ENCODE data around the gene PKP2. TPM values are rescaled to one million over a fixed set of nuclear protein-coding genes. Genes with fewer than 3 reads are reported as not detected.

The PKP2 gene
- 3.0 TPM for total RNA-seq
- long read RNA-seq, full-length matches to known transcripts = 2 of 6 reads
- long read RNA-seq, partial matches to known transcripts = 1 of 6 reads
- long read RNA-seq, other reads (novel, unspliced or antisense) = 3 of 6 reads

DNA sequence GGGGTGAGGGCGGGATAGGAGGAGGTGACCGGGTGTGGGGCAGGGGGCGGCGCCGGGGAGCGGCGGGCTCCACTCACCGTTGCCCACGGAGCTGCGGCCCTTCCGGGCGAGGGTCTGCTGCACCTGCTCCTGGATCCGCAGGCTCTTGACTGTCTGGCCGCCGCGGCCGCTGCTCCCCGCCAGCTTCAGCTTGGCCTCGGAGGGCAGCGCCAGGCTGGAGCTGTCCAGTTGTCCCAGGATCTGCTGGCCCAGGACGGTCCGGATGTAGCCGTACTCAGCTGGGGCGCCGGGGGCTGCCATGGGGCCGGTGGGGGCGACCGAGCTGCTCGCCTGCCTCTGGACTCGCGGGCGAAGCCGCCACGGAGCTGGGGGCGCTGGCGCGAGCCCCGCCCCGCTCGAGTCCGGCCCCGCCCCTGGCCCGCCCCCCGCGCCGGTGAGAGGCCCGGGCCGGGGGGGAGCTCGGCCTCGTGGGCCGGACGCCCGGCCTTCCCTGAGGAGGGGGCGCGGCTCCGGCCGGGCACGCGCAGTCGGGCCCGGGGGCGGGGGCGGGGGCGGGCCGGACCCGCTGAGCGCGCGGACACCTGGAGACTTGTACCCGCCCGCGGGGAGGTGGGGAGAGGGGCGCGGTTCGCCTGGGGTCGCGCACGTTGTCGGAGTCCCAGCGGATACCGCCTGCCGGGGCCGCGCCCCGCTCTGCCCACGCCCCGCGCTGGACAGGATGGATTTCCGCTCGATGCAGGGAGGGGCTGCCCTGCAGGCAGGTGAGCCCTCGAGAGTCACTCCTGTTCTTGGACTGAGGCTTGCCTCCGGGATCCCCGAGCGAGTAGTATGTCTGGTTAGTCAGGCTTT lies at the start of gene PKP2:
TSS of gene PKP2 (minus strand) at position 346 of the 849 bp plus-strand sequence. CDS start at position 300, 46 bp downstream.
- peak; percentile 85 to 86 for ATAC-seq
- no peaks in the 10 kb centered on the region for H3K9me3 ChIP-seq
- peaks cover 39% of the 10 kb centered on the region for H3K27me3 ChIP-seq (ENCODE audit: low read depth)
- no peaks in the 10 kb centered on the region for H3K36me3 ChIP-seq
- DNase-seq = peak; percentile 80
- peaks cover 45% of the 10 kb centered on the region for H3K4me1 ChIP-seq
- intact Hi-C loops (cut with DNase I) = no loop called here
- peak within 1 kb of the TSS; percentile 63 for H3K4me3 ChIP-seq
- peak within 1 kb of the TSS; percentile 49 for H3K27ac ChIP-seq
- TF ChIP-seq, protein P1, sequence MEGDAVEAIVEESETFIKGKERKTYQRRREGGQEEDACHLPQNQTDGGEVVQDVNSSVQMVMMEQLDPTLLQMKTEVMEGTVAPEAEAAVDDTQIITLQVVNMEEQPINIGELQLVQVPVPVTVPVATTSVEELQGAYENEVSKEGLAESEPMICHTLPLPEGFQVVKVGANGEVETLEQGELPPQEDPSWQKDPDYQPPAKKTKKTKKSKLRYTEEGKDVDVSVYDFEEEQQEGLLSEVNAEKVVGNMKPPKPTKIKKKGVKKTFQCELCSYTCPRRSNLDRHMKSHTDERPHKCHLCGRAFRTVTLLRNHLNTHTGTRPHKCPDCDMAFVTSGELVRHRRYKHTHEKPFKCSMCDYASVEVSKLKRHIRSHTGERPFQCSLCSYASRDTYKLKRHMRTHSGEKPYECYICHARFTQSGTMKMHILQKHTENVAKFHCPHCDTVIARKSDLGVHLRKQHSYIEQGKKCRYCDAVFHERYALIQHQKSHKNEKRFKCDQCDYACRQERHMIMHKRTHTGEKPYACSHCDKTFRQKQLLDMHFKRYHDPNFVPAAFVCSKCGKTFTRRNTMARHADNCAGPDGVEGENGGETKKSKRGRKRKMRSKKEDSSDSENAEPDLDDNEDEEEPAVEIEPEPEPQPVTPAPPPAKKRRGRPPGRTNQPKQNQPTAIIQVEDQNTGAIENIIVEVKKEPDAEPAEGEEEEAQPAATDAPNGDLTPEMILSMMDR (IDR thresholded peaks at IDR 0.05) = no peak

DNA sequence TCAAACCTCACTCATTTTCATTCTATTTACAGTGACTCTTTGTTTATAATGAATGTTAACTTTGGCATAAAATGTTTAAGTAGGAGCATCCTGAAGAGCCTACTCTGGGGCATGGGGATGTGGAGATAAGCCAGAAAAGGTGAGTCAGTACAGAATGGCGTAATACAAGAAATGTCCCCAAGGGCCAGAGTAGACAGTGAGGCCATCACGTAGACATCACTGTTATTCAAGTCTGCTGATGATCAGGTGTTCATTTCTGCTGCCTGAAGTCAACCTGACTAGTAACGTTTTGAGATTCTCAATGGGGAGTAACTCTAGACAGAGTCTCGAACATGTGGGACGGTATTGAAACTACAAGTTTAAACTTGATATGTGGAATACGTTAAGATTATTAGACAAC lies 47.6 kb upstream of the PKP2 start:
- intact Hi-C loops (cut with DNase I) = no loop called here
- H3K27me3 ChIP-seq (ENCODE audit: low read depth) = no peaks in the 10 kb centered on the region
- no peaks in the 10 kb centered on the region for H3K9me3 ChIP-seq
- ATAC-seq (no peak), DNase-seq (no peak)
- TF ChIP-seq, protein P1 (IDR thresholded peaks at IDR 0.05) = no peak
- H3K4me3 ChIP-seq = no peak overlapping the region
- no peaks in the 10 kb centered on the region for H3K4me1 ChIP-seq
- H3K36me3 ChIP-seq = no peaks in the 10 kb centered on the region
- no peak overlapping the region for H3K27ac ChIP-seq

DNA sequence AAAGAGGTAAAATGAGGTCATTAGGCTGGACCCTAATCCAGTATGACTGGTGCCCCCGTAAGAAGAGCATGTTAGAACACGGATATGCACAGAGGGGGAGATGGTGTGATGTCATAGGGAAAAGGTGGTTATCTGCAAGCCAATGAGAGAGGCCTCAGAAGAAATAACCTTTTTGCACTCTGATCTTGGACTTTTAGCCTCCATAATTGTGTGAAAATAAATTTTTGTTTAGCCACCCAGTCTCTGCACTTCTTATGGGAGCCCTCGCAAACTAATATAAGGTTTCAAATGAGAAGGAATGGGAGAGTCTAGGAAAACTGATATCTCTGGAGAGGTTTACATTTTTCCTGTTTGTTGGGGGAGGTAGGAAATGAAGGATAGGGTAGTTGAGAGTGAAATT lies 43.2 kb upstream of the PKP2 start:
- no peaks in the 10 kb centered on the region for H3K4me1 ChIP-seq
- ATAC-seq (no peak), DNase-seq (no peak)
- H3K9me3 ChIP-seq = no peaks in the 10 kb centered on the region
- intact Hi-C loops (cut with DNase I) = no loop called here
- no peak overlapping the region for H3K27ac ChIP-seq
- TF ChIP-seq, protein P1 (IDR thresholded peaks at IDR 0.05) = no peak
- H3K27me3 ChIP-seq (ENCODE audit: low read depth) = no peaks in the 10 kb centered on the region
- no peaks in the 10 kb centered on the region for H3K36me3 ChIP-seq
- no peak overlapping the region for H3K4me3 ChIP-seq

DNA sequence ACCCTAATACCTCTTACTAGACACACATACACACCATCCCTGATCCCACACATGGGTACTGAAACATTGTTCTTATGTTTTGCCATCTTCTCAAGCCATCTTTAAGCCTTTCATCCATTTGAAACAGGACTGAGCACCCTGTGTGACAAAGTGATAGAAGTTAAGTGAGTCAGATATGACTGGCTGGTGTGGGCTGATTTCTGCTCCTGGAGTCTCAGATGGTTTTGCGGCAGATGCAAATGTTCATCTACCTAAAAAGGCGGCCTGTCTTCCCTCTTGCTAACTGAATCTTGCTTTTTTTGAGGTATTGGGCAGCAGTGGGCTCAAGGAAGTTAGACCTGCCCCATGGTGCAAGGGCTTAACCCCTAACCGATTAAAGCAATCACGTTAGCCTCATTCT lies 30.4 kb upstream of the PKP2 start:
- no peaks in the 10 kb centered on the region for H3K27me3 ChIP-seq (ENCODE audit: low read depth)
- no peaks in the 10 kb centered on the region for H3K9me3 ChIP-seq
- no peaks in the 10 kb centered on the region for H3K4me1 ChIP-seq
- no peak for ATAC-seq
- TF ChIP-seq, protein P1 (IDR thresholded peaks at IDR 0.05) = no peak
- intact Hi-C loops (cut with DNase I) = no loop called here
- H3K4me3 ChIP-seq = no peak overlapping the region
- H3K27ac ChIP-seq = no peak overlapping the region
- H3K36me3 ChIP-seq = no peaks in the 10 kb centered on the region
- no peak for DNase-seq

DNA sequence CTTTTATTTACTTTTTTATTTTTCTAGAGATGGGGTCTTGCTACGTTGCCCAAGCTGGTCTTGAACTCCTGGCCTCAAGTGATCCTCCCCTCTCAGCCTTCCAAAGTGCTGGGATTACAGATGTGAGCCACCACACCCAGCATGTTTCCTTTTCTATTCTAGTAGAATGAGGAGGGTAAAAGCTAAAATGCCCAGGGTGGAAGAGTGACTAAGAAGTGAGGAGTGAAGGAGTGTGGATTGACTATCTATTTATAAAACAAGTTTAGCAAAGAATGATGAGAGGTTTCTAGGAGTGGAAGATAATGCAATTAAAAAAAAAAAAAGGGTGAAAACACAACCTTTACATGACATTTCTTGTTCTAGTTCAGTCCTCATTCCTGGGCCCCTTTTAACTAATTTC lies 29.8 kb upstream of the PKP2 start:
- ATAC-seq (no peak), DNase-seq (no peak)
- Histone ChIP-seq H3K36me3 (no peaks in the 10 kb centered on the region), H3K27ac (no peak overlapping the region), H3K9me3 (no peaks in the 10 kb centered on the region), H3K4me1 (no peaks in the 10 kb centered on the region), H3K4me3 (no peak overlapping the region), H3K27me3 (ENCODE audit: low read depth) (no peaks in the 10 kb centered on the region)
- TF ChIP-seq, protein P1 (IDR thresholded peaks at IDR 0.05) = no peak
- intact Hi-C loops (cut with DNase I) = no loop called here

Measured in lower lobe of right lung (tissue), 2 donors.